ENCODE data around the gene NXF1.

The NXF1 gene

DNA sequence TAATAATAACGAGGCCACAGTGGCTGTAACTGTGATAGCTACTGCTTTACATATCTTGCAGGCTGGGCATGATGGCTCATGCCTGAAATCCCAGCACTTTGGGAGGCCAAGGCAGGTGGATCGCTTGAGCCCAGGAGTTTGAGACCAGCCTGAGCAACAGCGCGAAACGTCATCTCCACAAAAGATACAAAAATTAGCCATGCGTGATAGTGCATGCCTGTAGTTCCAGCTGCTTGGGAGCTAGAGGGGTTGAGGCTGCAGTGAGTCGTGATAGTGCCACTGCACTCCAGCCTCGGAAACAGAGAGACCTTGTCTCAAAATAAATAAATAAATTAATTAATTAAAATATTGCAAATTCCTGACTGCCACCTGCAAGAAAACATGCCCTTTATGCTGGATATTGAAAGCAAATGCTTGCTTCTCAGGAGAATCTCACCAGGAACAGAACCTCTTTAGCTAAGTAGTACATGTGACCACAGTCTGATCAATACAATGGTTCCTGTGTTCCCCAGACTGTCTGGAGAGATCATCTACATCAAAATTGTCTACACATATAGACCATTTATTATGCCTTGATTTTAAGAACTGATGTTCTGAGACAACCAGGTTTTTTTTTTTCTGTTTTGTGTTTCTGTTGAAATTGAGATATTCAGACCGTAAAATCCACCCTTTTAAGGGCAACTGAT, 57.6 kb downstream of the NXF1 start:
- no peak for DNase-seq (ENCODE audit: low read depth in 2 of 2, low spot score in 1 of 2)
